Adipocyte (in vitro differentiated cells): ENCODE results near the gene ZNF556.

Experiments used
- DNase-seq: peaks from one replicate; pipeline ENCODE4 v3.0.0-alpha.2; 2015; ENCODE audit warnings: low read depth
- H3K27me3 ChIP-seq: replicated peaks from 2 replicates; pipeline ENCODE4 v1.7.0; 2013; ENCODE audit warnings: mild to moderate bottlenecking, low read length, moderate library complexity; ENCODE audit not compliant: control insufficient read depth, insufficient read depth
- H3K36me3 ChIP-seq: 2 replicates; pipeline ENCODE4 v1.7.0; 2013; ENCODE audit warnings: low read length, mild to moderate bottlenecking, moderate library complexity; ENCODE audit not compliant: control insufficient read depth, insufficient read depth, severe bottlenecking
- H3K4me1 ChIP-seq: 2 replicates; pipeline ENCODE4 v1.7.0; 2013; ENCODE audit warnings: mild to moderate bottlenecking, low read length, moderate library complexity; ENCODE audit not compliant: control insufficient read depth, insufficient read depth
- H3K4me3 ChIP-seq: 2 replicates; pipeline ENCODE4 v1.7.0; 2013; ENCODE audit warnings: mild to moderate bottlenecking, low read length, moderate library complexity
- H3K9ac ChIP-seq: 2 replicates; pipeline ENCODE4 v1.7.0; 2013; ENCODE audit warnings: mild to moderate bottlenecking, low read length, moderate library complexity
- H3K9me3 ChIP-seq: 2 replicates; pipeline ENCODE4 v1.7.0; 2013; ENCODE audit warnings: mild to moderate bottlenecking, low read length, moderate library complexity; ENCODE audit not compliant: control insufficient read depth

ZNF556 gene

DNA sequence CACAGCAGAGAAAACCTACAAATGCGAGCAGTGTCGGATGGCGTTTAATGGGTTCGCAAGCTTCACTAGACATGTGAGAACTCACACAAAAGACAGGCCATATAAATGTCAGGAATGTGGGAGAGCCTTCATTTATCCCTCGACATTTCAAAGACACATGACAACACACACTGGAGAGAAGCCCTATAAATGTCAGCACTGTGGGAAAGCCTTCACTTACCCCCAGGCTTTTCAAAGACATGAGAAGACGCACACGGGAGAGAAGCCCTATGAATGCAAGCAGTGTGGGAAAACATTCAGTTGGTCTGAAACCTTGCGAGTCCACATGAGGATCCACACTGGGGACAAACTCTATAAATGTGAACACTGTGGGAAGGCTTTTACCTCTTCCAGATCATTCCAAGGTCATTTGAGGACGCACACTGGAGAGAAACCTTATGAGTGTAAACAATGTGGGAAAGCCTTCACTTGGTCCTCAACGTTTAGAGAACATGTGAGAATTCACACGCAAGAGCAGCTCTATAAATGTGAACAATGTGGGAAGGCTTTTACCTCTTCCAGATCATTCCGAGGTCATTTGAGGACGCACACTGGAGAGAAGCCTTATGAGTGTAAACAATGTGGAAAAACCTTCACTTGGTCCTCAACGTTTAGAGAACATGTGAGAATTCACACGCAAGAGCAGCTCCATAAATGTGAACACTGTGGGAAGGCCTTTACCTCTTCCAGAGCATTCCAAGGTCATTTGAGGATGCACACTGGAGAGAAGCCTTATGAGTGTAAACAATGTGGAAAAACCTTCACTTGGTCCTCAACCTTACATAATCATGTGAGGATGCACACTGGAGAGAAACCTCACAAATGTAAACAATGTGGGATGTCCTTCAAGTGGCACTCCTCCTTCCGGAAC is 50.4 kb downstream of the ZNF556 start:
- H3K27me3 ChIP-seq: no peaks in the 10 kb centered on the region
- peaks cover 53% of the 10 kb centered on the region for H3K36me3 ChIP-seq
- no peak overlapping the region for H3K9ac ChIP-seq
- H3K4me1 ChIP-seq: no peaks in the 10 kb centered on the region
- H3K4me3 ChIP-seq: peak overlapping the region; percentile 47
- H3K9me3 ChIP-seq: peaks cover 41% of the 10 kb centered on the region
- no peak for DNase-seq

DNA sequence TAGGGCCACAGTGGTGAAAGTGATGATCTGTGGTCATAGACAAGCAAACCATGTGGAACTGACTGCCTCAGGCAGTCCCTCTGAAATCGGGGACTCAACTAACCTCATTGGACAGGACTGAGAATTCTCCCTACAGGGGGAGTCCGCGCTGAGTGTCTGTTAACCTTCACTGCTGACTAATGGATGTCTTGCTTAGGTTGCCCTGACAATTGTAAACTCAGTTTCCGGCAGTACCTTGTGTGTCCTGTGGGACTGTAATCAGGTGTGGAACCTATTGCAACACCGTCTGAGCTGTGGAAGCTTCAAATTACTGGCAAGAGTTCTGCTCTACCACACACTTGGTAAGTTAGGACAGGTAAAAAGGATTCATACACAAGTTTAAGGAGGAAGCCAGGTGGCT is 55.9 kb downstream of the ZNF556 start:
- peaks cover 17% of the 10 kb centered on the region for H3K36me3 ChIP-seq
- no peak overlapping the region for H3K4me3 ChIP-seq
- H3K4me1 ChIP-seq: peaks cover 16% of the 10 kb centered on the region
- peak; percentile 32 for DNase-seq
- H3K9ac ChIP-seq: no peak overlapping the region
- H3K9me3 ChIP-seq: peaks cover 13% of the 10 kb centered on the region
- H3K27me3 ChIP-seq: no peaks in the 10 kb centered on the region

DNA sequence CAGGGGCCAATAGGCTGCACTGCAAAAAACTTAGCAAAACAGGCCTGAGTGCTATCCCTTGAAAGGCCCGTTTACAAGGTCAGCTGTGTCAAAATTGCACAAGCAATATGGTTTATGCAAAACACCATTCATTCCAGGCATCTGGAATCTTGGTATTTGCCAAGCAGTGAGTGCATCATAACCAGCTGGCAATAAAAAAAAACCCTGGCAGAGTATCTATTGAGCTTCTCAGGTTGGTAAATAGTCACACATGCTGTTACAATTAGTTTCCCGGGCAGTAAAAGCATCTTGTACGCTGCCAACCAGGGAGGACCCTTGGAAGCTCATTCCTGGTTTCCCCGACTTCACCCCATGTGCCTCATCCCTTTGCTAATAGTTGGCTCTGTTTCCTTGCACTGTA is 56.4 kb downstream of the ZNF556 start:
- H3K36me3 ChIP-seq: peaks cover 12% of the 10 kb centered on the region

DNA sequence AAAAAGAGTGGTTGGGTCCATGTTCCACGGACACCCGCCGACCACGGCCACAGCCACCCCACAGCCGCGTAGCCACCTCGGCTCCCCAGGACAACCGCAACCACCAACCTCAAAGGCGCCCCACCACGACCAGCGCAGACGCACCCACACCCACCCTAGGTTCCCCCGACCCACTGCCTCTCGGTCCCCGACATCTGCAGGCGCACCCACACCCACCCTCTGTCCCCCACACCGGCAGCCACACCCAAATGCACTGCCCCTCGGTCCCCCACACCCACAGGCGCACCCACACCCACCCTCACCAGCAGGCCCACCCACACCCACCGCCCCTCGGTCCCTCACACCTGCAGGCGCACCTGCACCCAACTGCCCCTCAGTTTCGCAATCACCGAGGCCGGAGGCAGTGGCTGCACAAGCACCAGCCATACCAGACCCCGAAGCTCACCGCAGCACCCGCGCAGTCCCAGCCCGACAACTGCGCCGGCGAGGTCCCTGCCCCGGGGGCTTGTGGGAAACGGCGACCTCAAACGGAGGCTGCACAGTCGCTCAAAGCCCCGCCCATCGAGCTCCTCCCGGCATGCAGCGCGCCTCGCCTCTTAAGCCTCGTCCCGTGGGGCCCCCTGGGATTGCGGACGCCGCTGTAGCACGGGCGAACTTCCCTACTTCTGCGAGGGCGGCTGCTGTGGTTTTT is 59.4 kb downstream of the ZNF556 start:
- DNase-seq: no peak
- Histone ChIP-seq H3K4me3 (no peak overlapping the region), H3K27me3 (no peaks in the 10 kb centered on the region), H3K9me3 (peaks cover 9% of the 10 kb centered on the region), H3K36me3 (peaks cover 7% of the 10 kb centered on the region), H3K4me1 (peaks cover 16% of the 10 kb centered on the region), H3K9ac (no peak overlapping the region)

More for the DNA sequence above, 56.4 kb downstream of the ZNF556 start:
- H3K27me3 ChIP-seq: no peaks in the 10 kb centered on the region
- H3K9me3 ChIP-seq: peaks cover 8% of the 10 kb centered on the region
- H3K4me1 ChIP-seq: peaks cover 16% of the 10 kb centered on the region
- H3K9ac ChIP-seq: no peak overlapping the region
- peak; percentile 82 for DNase-seq
- H3K4me3 ChIP-seq: no peak overlapping the region

DNA sequence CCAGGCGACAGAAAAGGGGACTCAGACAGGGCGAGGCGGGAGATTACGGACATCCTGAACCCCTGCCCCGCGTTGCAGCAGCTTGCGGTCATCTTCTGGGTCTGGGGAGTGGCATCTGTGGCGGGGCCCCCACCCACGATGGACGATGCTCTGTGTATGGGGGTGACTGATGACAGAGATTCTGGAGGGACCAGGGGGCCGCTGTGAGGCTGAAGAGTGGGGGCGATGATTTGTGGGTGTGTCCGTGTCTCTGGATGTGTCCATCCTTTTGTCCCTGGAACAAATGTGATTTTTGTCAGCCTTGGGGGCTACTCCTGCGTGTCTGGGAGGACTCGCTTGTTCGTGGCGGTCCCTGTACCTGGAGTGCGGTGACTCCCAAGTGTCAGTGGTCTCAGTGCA is 59.9 kb downstream of the ZNF556 start:
- DNase-seq: no peak
- Histone ChIP-seq H3K4me3 (no peak overlapping the region), H3K4me1 (peaks cover 16% of the 10 kb centered on the region), H3K9me3 (peaks cover 12% of the 10 kb centered on the region), H3K9ac (no peak overlapping the region), H3K27me3 (no peaks in the 10 kb centered on the region), H3K36me3 (peaks cover 10% of the 10 kb centered on the region)
